GM19240 (cell line): ENCODE results near the gene TMEM92.
A peak's percentile ranks its signal among the peaks of the same experiment; 100 is the strongest.
"Not testable (repeated sequence)": the region's sequence is repeated elsewhere in the genome, so short reads cannot be mapped to it uniquely, and the experiment has no call there.

ENCODE experiments used
- DNase-seq: peaks from one replicate; pipeline ENCODE4 v3.0.0; 2011; ENCODE audit warnings: low spot score; ENCODE audit not compliant: insufficient read length

TMEM92 gene

GRCh38 chr17:50275279-50275678, 1.0 kb downstream of the TMEM92 start:
- no peak for DNase-seq

- DNase-seq, result no peak
These were observed 2.5 kb downstream of the TMEM92 start for GRCh38 chr17:50276588-50277356.

GRCh38 chr17:50277357-50277754, 3.1 kb downstream of the TMEM92 start:
- no peak for DNase-seq

- no peak for DNase-seq
These were observed 4.4 kb downstream of the TMEM92 start for GRCh38 chr17:50278526-50279180.

- DNase-seq, result no peak
These were observed 4.9 kb downstream of the TMEM92 start for GRCh38 chr17:50279181-50279526.

GRCh38 chr17:50279639-50280038, 5.4 kb downstream of the TMEM92 start:
- DNase-seq, result no peak

- DNase-seq, result no peak
These were observed 5.8 kb downstream of the TMEM92 start for GRCh38 chr17:50280068-50280467.

GRCh38 chr17:50280801-50281441, 6.7 kb downstream of the TMEM92 start:
- DNase-seq, result no peak

GRCh38 chr17:50281739-50282401, 7.6 kb downstream of the TMEM92 start:
- no peak for DNase-seq

- DNase-seq, result no peak
These were observed 9.0 kb downstream of the TMEM92 start for GRCh38 chr17:50283246-50283645.

GRCh38 chr17:50283714-50284113, 9.4 kb downstream of the TMEM92 start:
- DNase-seq, result no peak

- no peak for DNase-seq
These were observed 11.7 kb downstream of the TMEM92 start for GRCh38 chr17:50285941-50286340.

GRCh38 chr17:50287302-50287701, 13.0 kb downstream of the TMEM92 start:
- DNase-seq, result not testable (repeated sequence)

GRCh38 chr17:50288306-50288705, 14.0 kb downstream of the TMEM92 start:
- no peak for DNase-seq

- DNase-seq, result no peak
These were observed 15.0 kb downstream of the TMEM92 start for GRCh38 chr17:50289278-50289677.

- DNase-seq, result no peak
These were observed 15.9 kb downstream of the TMEM92 start for GRCh38 chr17:50289991-50290702.

GRCh38 chr17:50290933-50291332, 16.7 kb downstream of the TMEM92 start:
- DNase-seq, result no peak

GRCh38 chr17:50292465-50292864, 18.2 kb downstream of the TMEM92 start:
- no peak for DNase-seq

- no peak for DNase-seq
These were observed 20.8 kb downstream of the TMEM92 start for GRCh38 chr17:50295021-50295420.

- peak; percentile 69 for DNase-seq
These were observed 23.2 kb downstream of the TMEM92 start for GRCh38 chr17:50297407-50297865.

- DNase-seq, result no peak
These were observed 23.8 kb downstream of the TMEM92 start for GRCh38 chr17:50298018-50298417.
